A673 (cell line): ENCODE data around the gene CD40. TPM values are rescaled to one million over a fixed set of nuclear protein-coding genes. Genes with fewer than 3 reads are reported as not detected.

ENCODE experiments used
- BruUV-seq: library from RNA; stranded (reverse); fragments of 400-500 nt; replicated peaks from 2 replicates; lab custom pipeline; 2021; lab: Mats Ljungman, UMichigan
- CTCF ChIA-PET: fragments of 300-600 bp; sonication (Branson Sonifier 250); formaldehyde crosslinking; loops from one replicate; lab custom pipeline; 2022; ENCODE audit warnings: antibody characterized with exemption; lab: Charles Lee
- POLR2A ChIA-PET: fragments of 300-600 bp; sonication (Branson Sonifier 250); formaldehyde crosslinking; loops from one replicate; lab custom pipeline; 2022; ENCODE audit warnings: antibody characterized with exemption; ENCODE audit not compliant: low non-redundant PET; lab: Charles Lee
- DNase-seq: peaks from one replicate; pipeline ENCODE4 v3.0.0-alpha.2; 2015; ENCODE audit warnings: low spot score
- H3K27ac ChIP-seq: fragments of 200-600 bp; sonication (generic); 2 replicates; pipeline ENCODE4 v1.5.1; 2016; ENCODE audit warnings: mixed run types, low read depth, mild to moderate bottlenecking, mixed read lengths, antibody characterized with exemption, low read length; ENCODE audit not compliant: poor library complexity, severe bottlenecking
- H3K27me3 ChIP-seq: fragments of 200-600 bp; sonication (generic); replicated peaks from 2 replicates; pipeline ENCODE4 v1.6.1; 2017; ENCODE audit warnings: mixed run types, low read depth, mild to moderate bottlenecking, mixed read lengths, antibody characterized with exemption, low read length; ENCODE audit not compliant: insufficient read depth, poor library complexity
- H3K36me3 ChIP-seq: fragments of 200-600 bp; sonication (generic); 2 replicates; pipeline ENCODE4 v1.6.1; 2016; ENCODE audit warnings: mixed run types, mild to moderate bottlenecking, mixed read lengths, antibody characterized with exemption, low read length; ENCODE audit not compliant: insufficient read depth, poor library complexity, severe bottlenecking
- H3K4me1 ChIP-seq: fragments of 200-600 bp; sonication (generic); 2 replicates; pipeline ENCODE4 v1.6.1; 2017; ENCODE audit warnings: mixed run types, mild to moderate bottlenecking, mixed read lengths, antibody characterized with exemption, low read length; ENCODE audit not compliant: insufficient read depth, poor library complexity, severe bottlenecking
- H3K4me3 ChIP-seq: fragments of 200-600 bp; sonication (generic); 2 replicates; pipeline ENCODE4 v1.5.1; 2016; ENCODE audit warnings: low read depth, mixed run types, mild to moderate bottlenecking, mixed read lengths, low read length; ENCODE audit not compliant: poor library complexity, severe bottlenecking
- H3K9me3 ChIP-seq: fragments of 200-600 bp; sonication (generic); 2 replicates; pipeline ENCODE4 v1.6.1; 2016; ENCODE audit warnings: mixed run types, low read depth, mild to moderate bottlenecking, mixed read lengths, antibody characterized with exemption, low read length; ENCODE audit not compliant: poor library complexity, severe bottlenecking
- CTCF ChIP-seq: fragments of 300-800, 200-600 bp; sonication (generic); conservative IDR thresholded peaks from 2 replicates; pipeline ENCODE4 v1.5.1; 2017; ENCODE audit warnings: low read depth, mild to moderate bottlenecking, antibody characterized with exemption, low read length, moderate library complexity, mixed read lengths
- EZH2 ChIP-seq: fragments of 200-600 bp; sonication (generic); IDR thresholded peaks from 2 replicates; pipeline ENCODE4 v1.6.1; 2017; ENCODE audit warnings: borderline replicate concordance, low read depth, mild to moderate bottlenecking, mixed read lengths, antibody characterized with exemption, low read length; ENCODE audit not compliant: poor library complexity, severe bottlenecking
- intact Hi-C: fragments of 100-400 bp; cut with micrococcal nuclease; formaldehyde crosslinking; loops from one replicate; pipeline ENCODE4 v1.10.0; 2022; ENCODE audit not compliant: unreplicated experiment
- total RNA-seq: library from RNA; stranded (reverse); gene quantifications from 2 replicates; pipeline ENCODE4 v1.2.3, GENCODE V29; 2021

CD40 gene
- total RNA-seq, 1 experiment from 2014 or later = 16.3 TPM

- no peak overlapping the region for H3K27ac ChIP-seq
- POLR2A ChIA-PET = interaction anchor here (0.7 kb wide), 1 partner anchor 203 kb away, joined by 4 read pairs; no protein-coding TSS in a partner anchor
- no peak for TF ChIP-seq EZH2
- no peak for TF ChIP-seq CTCF
- H3K4me1 ChIP-seq = no peaks in the 10 kb centered on the region
- no peaks in the 10 kb centered on the region for H3K36me3 ChIP-seq
- H3K27me3 ChIP-seq = peaks cover 36% of the 10 kb centered on the region
- CTCF ChIA-PET = no interaction called here
- no peaks in the 10 kb centered on the region for H3K9me3 ChIP-seq
- intact Hi-C loops = loop anchor here (10.0 kb wide), 1 partner anchor 57 kb away; the partner anchor contains the start of gene CD40
- DNase-seq = no peak
- no TSS peak for BruUV-seq
- no peak overlapping the region for H3K4me3 ChIP-seq
Observed at GRCh38 chr20:46171476-46171875, 53.4 kb downstream of the CD40 start.

GRCh38 chr20:46171909-46172308 is 53.8 kb downstream of the CD40 start:
- POLR2A ChIA-PET = interaction anchor here (0.7 kb wide), 1 partner anchor 203 kb away, joined by 4 read pairs; no protein-coding TSS in a partner anchor
- Histone ChIP-seq H3K27me3 (peaks cover 36% of the 10 kb centered on the region), H3K4me1 (no peaks in the 10 kb centered on the region), H3K9me3 (no peaks in the 10 kb centered on the region), H3K4me3 (no peak overlapping the region), H3K27ac (no peak overlapping the region), H3K36me3 (no peaks in the 10 kb centered on the region)
- intact Hi-C loops = loop anchor here (10.0 kb wide), 1 partner anchor 57 kb away; the partner anchor contains the start of gene CD40
- BruUV-seq = no TSS peak
- no peak for DNase-seq
- CTCF ChIA-PET = interaction anchor here (0.6 kb wide), 2 partner anchors 11 to 372 kb away, joined by 3 to 5 read pairs; no protein-coding TSS in a partner anchor
- TF ChIP-seq EZH2 (no peak), CTCF (no peak)

GRCh38 chr20:46172455-46172854 is 54.3 kb downstream of the CD40 start:
- CTCF ChIA-PET = interaction anchor here (0.6 kb wide), 2 partner anchors 11 to 372 kb away, joined by 3 to 5 read pairs; no protein-coding TSS in a partner anchor
- intact Hi-C loops = loop anchor here (10.0 kb wide), 1 partner anchor 58 kb away; the partner anchor contains the start of gene CD40
- H3K4me3 ChIP-seq = no peak overlapping the region
- H3K27me3 ChIP-seq = peaks cover 36% of the 10 kb centered on the region
- H3K36me3 ChIP-seq = no peaks in the 10 kb centered on the region
- POLR2A ChIA-PET = interaction anchor here (0.7 kb wide), 1 partner anchor 202 kb away, joined by 4 read pairs; no protein-coding TSS in a partner anchor
- H3K27ac ChIP-seq = no peak overlapping the region
- no TSS peak for BruUV-seq
- H3K9me3 ChIP-seq = no peaks in the 10 kb centered on the region
- H3K4me1 ChIP-seq = no peaks in the 10 kb centered on the region
- DNase-seq = no peak
- TF ChIP-seq CTCF = no peak
- TF ChIP-seq EZH2 = no peak
